ENCODE data around the gene APEX1. TPM values are rescaled to one million over a fixed set of nuclear protein-coding genes. Genes with fewer than 3 reads are reported as not detected.

The APEX1 gene
- total RNA-seq, 1 experiment from 2014 or later, result 235 TPM

DNA sequence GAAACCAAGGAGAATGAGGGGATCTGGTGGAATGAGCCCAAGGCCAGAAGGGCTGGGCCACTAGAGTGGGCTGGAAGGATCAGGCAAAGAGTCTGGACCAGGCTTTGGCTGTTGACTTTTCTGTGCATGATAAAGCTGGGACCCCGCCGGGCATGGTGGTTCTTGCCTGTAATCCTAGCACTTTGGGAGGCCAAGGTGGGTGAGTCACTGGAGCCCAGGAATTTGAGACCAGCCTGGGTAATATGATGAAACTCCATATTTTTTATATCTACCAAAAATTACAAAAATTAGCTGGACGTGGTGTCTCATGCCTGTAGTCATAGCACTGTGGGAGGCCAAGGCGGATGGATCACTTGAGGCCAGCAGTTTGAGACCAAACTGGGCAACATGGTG is 18.7 kb upstream of the APEX1 start (continued):
- TF ChIP-seq CBX3 (IDR thresholded peaks at IDR 0.05; ENCODE audit: low read depth) (no peak), POLR2AphosphoS5 (IDR thresholded peaks at IDR 0.05; ENCODE audit: low read depth, low read length) (no peak), ZNF274 (IDR thresholded peaks at IDR 0.05; ENCODE audit: low read depth, low read length) (no peak)
- TF ChIP-seq, protein P1, sequence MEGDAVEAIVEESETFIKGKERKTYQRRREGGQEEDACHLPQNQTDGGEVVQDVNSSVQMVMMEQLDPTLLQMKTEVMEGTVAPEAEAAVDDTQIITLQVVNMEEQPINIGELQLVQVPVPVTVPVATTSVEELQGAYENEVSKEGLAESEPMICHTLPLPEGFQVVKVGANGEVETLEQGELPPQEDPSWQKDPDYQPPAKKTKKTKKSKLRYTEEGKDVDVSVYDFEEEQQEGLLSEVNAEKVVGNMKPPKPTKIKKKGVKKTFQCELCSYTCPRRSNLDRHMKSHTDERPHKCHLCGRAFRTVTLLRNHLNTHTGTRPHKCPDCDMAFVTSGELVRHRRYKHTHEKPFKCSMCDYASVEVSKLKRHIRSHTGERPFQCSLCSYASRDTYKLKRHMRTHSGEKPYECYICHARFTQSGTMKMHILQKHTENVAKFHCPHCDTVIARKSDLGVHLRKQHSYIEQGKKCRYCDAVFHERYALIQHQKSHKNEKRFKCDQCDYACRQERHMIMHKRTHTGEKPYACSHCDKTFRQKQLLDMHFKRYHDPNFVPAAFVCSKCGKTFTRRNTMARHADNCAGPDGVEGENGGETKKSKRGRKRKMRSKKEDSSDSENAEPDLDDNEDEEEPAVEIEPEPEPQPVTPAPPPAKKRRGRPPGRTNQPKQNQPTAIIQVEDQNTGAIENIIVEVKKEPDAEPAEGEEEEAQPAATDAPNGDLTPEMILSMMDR (IDR thresholded peaks at IDR 0.05 in 2 of 3, conservative IDR thresholded peaks at IDR 0.05 in 1 of 3; ENCODE audit: borderline replicate concordance in 1 of 3, insufficient read depth in 1 of 3, low read depth in 2 of 3, low read length in 2 of 3), result no peak

DNA sequence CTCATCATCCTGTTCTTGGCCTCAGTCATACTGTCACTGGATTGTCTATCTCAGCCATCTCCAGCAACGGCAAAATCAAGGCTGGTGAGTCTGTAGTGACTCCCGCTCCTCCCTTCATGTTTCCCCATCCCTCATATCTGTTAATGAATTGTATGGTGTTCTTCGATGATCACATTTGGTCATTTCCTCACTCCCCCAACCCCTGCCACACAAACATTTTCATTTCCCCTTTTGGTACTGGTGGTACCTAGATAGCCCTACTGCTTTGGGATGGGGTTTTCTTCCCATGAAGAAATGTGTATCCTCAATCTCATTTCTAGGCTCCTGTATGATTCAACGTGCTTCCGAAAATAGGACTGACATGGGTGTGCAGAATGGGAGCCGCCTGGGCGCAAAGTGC is 16.4 kb upstream of the APEX1 start:
- Histone ChIP-seq H3K9me3 (ENCODE audit: control insufficient read depth in 1 of 2, insufficient read depth in 1 of 2, low read depth in 1 of 2, low read length in 2 of 2) (no peaks in the 10 kb centered on the region), H2AFZ (ENCODE audit: low read depth, low read length, poor library complexity, severe bottlenecking) (no peak overlapping the region), H3K79me2 (ENCODE audit: insufficient read depth, low read length) (no peaks in the 10 kb centered on the region), H3K9me2 (ENCODE audit: insufficient read depth) (no peaks in the 10 kb centered on the region), H3K4me2 (ENCODE audit: low read length) (no peak overlapping the region), H3K27me3 (ENCODE audit: insufficient read depth, low read length) (no peaks in the 10 kb centered on the region), H3K4me1 (ENCODE audit: control insufficient read depth in 1 of 2, insufficient read depth in 2 of 2, low read length in 2 of 2) (peaks cover 7 to 17% of the 10 kb centered on the region in 2 experiments), H3K9ac (ENCODE audit: low read length) (no peak overlapping the region), H3K27ac (ENCODE audit: low read depth, low read length) (no peak overlapping the region), H3K36me3 (ENCODE audit: control insufficient read depth in 1 of 2, insufficient read depth in 2 of 2, low read length in 2 of 2) (no peaks in the 10 kb centered on the region), H4K20me1 (ENCODE audit: insufficient read depth) (no peaks in the 10 kb centered on the region), H3K4me3 (replicated peaks in 1 of 2; ENCODE audit: low read depth in 1 of 2, low read length in 2 of 2) (no peak overlapping the region)
- intact Hi-C loops (cut with micrococcal nuclease), result no loop called here
- POLR2A ChIA-PET, result no interaction called here
- ATAC-seq (no peak), DNase-seq (ENCODE audit: low read depth, low spot score) (no peak)
- no TSS peak for BruUV-seq (replicated peaks)
- CTCF ChIA-PET, result no interaction called here
- no peak for TF ChIP-seq EGR1 (IDR thresholded peaks at IDR 0.05; ENCODE audit: low read depth)
- TF ChIP-seq POLR2A (IDR thresholded peaks at IDR 0.05; ENCODE audit: borderline replicate concordance, extremely low read depth, insufficient read depth, insufficient read length), result no peak
- no peak for TF ChIP-seq CEBPB (IDR thresholded peaks at IDR 0.05; ENCODE audit: low read depth)
- TF ChIP-seq, protein P2, sequence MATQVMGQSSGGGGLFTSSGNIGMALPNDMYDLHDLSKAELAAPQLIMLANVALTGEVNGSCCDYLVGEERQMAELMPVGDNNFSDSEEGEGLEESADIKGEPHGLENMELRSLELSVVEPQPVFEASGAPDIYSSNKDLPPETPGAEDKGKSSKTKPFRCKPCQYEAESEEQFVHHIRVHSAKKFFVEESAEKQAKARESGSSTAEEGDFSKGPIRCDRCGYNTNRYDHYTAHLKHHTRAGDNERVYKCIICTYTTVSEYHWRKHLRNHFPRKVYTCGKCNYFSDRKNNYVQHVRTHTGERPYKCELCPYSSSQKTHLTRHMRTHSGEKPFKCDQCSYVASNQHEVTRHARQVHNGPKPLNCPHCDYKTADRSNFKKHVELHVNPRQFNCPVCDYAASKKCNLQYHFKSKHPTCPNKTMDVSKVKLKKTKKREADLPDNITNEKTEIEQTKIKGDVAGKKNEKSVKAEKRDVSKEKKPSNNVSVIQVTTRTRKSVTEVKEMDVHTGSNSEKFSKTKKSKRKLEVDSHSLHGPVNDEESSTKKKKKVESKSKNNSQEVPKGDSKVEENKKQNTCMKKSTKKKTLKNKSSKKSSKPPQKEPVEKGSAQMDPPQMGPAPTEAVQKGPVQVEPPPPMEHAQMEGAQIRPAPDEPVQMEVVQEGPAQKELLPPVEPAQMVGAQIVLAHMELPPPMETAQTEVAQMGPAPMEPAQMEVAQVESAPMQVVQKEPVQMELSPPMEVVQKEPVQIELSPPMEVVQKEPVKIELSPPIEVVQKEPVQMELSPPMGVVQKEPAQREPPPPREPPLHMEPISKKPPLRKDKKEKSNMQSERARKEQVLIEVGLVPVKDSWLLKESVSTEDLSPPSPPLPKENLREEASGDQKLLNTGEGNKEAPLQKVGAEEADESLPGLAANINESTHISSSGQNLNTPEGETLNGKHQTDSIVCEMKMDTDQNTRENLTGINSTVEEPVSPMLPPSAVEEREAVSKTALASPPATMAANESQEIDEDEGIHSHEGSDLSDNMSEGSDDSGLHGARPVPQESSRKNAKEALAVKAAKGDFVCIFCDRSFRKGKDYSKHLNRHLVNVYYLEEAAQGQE (IDR thresholded peaks at IDR 0.05; ENCODE audit: low read depth), result no peak
- TF ChIP-seq YY1 (IDR thresholded peaks at IDR 0.05; ENCODE audit: extremely low read depth, insufficient replicate concordance, low read depth, low read length), result no peak
- RAD21 ChIA-PET (ENCODE audit: low non-redundant PET in 1 of 2, low total read pairs in 2 of 2, uncharacterized antibody in 2 of 2, unreplicated experiment in 2 of 2), result no interaction called here
